Measurements from ENCODE around the gene STIMATE. TPM values are rescaled to one million over a fixed set of nuclear protein-coding genes. Genes with fewer than 3 reads are reported as not detected.

The STIMATE gene
- total and polyA plus RNA-seq, 9 of the 15 experiments (the other 6 are each of a cell fraction or from before 2014, with no cell fraction given) = 0.14 to 7.7 (median 4.9) TPM

GRCh38 chr3:52790741-52791140 lies 106.6 kb downstream of the STIMATE start (continued):
- TF ChIP-seq, protein P1, sequence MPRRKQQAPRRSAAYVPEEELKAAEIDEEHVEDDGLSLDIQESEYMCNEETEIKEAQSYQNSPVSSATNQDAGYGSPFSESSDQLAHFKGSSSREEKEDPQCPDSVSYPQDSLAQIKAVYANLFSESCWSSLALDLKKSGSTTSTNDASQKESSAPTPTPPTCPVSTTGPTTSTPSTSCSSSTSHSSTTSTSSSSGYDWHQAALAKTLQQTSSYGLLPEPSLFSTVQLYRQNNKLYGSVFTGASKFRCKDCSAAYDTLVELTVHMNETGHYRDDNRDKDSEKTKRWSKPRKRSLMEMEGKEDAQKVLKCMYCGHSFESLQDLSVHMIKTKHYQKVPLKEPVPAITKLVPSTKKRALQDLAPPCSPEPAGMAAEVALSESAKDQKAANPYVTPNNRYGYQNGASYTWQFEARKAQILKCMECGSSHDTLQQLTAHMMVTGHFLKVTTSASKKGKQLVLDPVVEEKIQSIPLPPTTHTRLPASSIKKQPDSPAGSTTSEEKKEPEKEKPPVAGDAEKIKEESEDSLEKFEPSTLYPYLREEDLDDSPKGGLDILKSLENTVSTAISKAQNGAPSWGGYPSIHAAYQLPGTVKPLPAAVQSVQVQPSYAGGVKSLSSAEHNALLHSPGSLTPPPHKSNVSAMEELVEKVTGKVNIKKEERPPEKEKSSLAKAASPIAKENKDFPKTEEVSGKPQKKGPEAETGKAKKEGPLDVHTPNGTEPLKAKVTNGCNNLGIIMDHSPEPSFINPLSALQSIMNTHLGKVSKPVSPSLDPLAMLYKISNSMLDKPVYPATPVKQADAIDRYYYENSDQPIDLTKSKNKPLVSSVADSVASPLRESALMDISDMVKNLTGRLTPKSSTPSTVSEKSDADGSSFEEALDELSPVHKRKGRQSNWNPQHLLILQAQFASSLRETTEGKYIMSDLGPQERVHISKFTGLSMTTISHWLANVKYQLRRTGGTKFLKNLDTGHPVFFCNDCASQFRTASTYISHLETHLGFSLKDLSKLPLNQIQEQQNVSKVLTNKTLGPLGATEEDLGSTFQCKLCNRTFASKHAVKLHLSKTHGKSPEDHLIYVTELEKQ (CRISPR knock-in tag; IDR thresholded peaks at IDR 0.05) = no peak
- TF ChIP-seq DACH1 (IDR thresholded peaks at IDR 0.05; ENCODE audit: partially characterized antibody) (no peak), ZNF583 (CRISPR knock-in tag; IDR thresholded peaks at IDR 0.05) (no peak)
- TF ChIP-seq, protein P2, sequence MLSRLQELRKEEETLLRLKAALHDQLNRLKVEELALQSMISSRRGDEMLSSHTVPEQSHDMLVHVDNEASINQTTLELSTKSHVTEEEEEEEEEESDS (CRISPR knock-in tag; IDR thresholded peaks at IDR 0.05) = no peak

DNA sequence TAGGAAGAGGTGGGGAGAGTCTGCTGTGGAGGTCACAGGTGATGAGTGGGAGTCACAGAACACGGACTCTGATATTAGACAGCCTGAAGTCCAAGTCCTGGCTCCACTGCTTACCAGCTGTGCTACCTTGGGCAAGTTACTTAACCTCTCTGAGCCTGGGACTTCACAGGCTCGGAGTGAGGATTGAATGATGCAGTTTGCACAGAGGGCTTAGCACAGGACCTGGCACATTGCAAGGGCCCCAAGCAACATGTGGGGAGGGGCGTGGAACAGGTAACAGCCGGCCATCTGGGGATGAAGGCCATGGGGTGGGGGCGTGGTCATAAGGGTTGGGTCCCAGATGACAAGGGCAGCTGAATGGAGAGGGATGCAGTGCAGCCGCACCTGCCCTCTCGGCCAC lies 107.0 kb downstream of the STIMATE start:
- in situ Hi-C loops (cut with MboI) = no loop called here
- no TSS peak for BruUV-seq (replicated peaks)
- TF ChIP-seq ZNF24 (IDR thresholded peaks at IDR 0.05) (peak; percentile 76; the same call in 1 of the 2 replicates), HMGXB4 (CRISPR knock-in tag; IDR thresholded peaks at IDR 0.05) (no peak), ZFP36 (IDR thresholded peaks at IDR 0.05; ENCODE audit: low read depth, low read length, partially characterized antibody) (peak; percentile 71), RBM25 (IDR thresholded peaks at IDR 0.05; ENCODE audit: low read depth, low read length, severe bottlenecking) (peak; percentile 78)

More for the DNA sequence above, 107.0 kb downstream of the STIMATE start:
- H2AFZ ChIP-seq (ENCODE audit: low read depth, low read length) = no peak overlapping the region
- ATAC-seq = no peak
- H3K9me1 ChIP-seq (ENCODE audit: control insufficient read depth, insufficient read depth, low read length) = no peaks in the 10 kb centered on the region
- H4K20me1 ChIP-seq (replicated peaks; ENCODE audit: control insufficient read depth, insufficient read depth, low read length) = no peaks in the 10 kb centered on the region
- no peaks in the 10 kb centered on the region for H3K36me3 ChIP-seq (ENCODE audit: control insufficient read depth, insufficient read depth, low read length)
- H3K9me3 ChIP-seq (replicated peaks; ENCODE audit: control insufficient read depth, insufficient read depth, low read depth, low read length) = no peaks in the 10 kb centered on the region
- no peak overlapping the region for H3K4me2 ChIP-seq (ENCODE audit: insufficient read depth, low read length)
- intact Hi-C loops (cut with micrococcal nuclease) = no loop called here
- CTCF ChIA-PET (ENCODE audit: low intra/inter-chr PET ratio) = no interaction called here
- DNase-seq (ENCODE audit: extremely low read depth in 1 of 4, low spot score in 3 of 4) = no peak
- H3K27ac ChIP-seq (ENCODE audit: extremely low read depth, low read depth, low read length) = no peak overlapping the region
- WGBS (ENCODE audit: insufficient coverage, low coverage, missing lambda C conversion rate) = 0% methylated on average over 6 of the region's 7 CpGs
- no peak overlapping the region for H3K9ac ChIP-seq (ENCODE audit: insufficient read depth in 1 of 2, low read depth in 2 of 2, low read length in 2 of 2)
- H3K4me1 ChIP-seq (replicated peaks in 1 of 2; ENCODE audit: control insufficient read depth in 2 of 2, insufficient read depth in 2 of 2, low read length in 2 of 2) = peaks cover 0 to 11% of the 10 kb centered on the region in 2 experiments; a peak in 2 of 5 replicates
- POLR2A ChIA-PET = no interaction called here
- H3K27me3 ChIP-seq (ENCODE audit: control insufficient read depth in 2 of 2, insufficient read depth in 2 of 2, low read length in 2 of 2) = peaks cover 0 to 19% of the 10 kb centered on the region in 2 experiments; a peak in 2 of 5 replicates
- H3K4me3 ChIP-seq = no peak overlapping the region
- FAIRE-seq = no peak
- H3K79me2 ChIP-seq (ENCODE audit: control insufficient read depth, insufficient read depth, low read length) = no peaks in the 10 kb centered on the region

All from K562 (cell line).